Muscle layer of colon (tissue), 2 donors: Measurements from ENCODE around the gene CRB1.

ENCODE experiments used
- H3K27ac ChIP-seq: one replicate; pipeline ENCODE4 v1.7.0; 2013; ENCODE audit warnings: low read depth, mild to moderate bottlenecking, low read length, moderate library complexity
- H3K27me3 ChIP-seq, 2 donors: one replicate each; pipeline ENCODE4 v1.7.0; 2013; ENCODE audit warnings: low read length in 2 of 2, mild to moderate bottlenecking in 2 of 2; ENCODE audit not compliant: insufficient read depth in 2 of 2, control insufficient read depth in 1 of 2
- H3K36me3 ChIP-seq: one replicate; pipeline ENCODE4 v1.7.0; 2013; ENCODE audit warnings: mild to moderate bottlenecking, low read length; ENCODE audit not compliant: insufficient read depth
- H3K4me1 ChIP-seq: one replicate; pipeline ENCODE4 v1.7.0; 2013; ENCODE audit warnings: mild to moderate bottlenecking, low read length; ENCODE audit not compliant: insufficient read depth
- H3K4me3 ChIP-seq, 2 donors: one replicate each; pipeline ENCODE4 v1.7.0; 2013; ENCODE audit warnings: low read length in 2 of 2, low read depth in 1 of 2, mild to moderate bottlenecking in 1 of 2, moderate library complexity in 1 of 2
- H3K9ac ChIP-seq: one replicate; pipeline ENCODE4 v1.7.0; 2013; ENCODE audit warnings: low read length
- H3K9me3 ChIP-seq: one replicate; pipeline ENCODE4 v1.7.0; 2013; ENCODE audit warnings: mild to moderate bottlenecking, low read length
- donor health status: abdominal sarcoma.
- donor health status: Adenocarcinoma of cecum.

The CRB1 gene

GRCh38 chr1:197268012-197268411 is at the start of gene CRB1:
TSS of gene CRB1 (plus strand) at chr1:197268252. CDS start at chr1:197268413, 161 bp downstream.
- no peaks in the 10 kb centered on the region for H3K36me3 ChIP-seq
- H3K27ac ChIP-seq: no peak within 1 kb of the TSS
- H3K4me1 ChIP-seq: no peaks in the 10 kb centered on the region
- no peaks in the 10 kb centered on the region for H3K9me3 ChIP-seq
- H3K4me3 ChIP-seq: no peak within 1 kb of the TSS
- no peak within 1 kb of the TSS for H3K9ac ChIP-seq
- H3K27me3 ChIP-seq: no peaks in the 10 kb centered on the region

- H3K27me3 ChIP-seq: no peaks in the 10 kb centered on the region
- H3K4me3 ChIP-seq: no peak overlapping the region
- no peaks in the 10 kb centered on the region for H3K36me3 ChIP-seq
- no peak overlapping the region for H3K27ac ChIP-seq
- H3K9me3 ChIP-seq: no peaks in the 10 kb centered on the region
- H3K4me1 ChIP-seq: no peaks in the 10 kb centered on the region
- no peak overlapping the region for H3K9ac ChIP-seq
Measured at GRCh38 chr1:197218857-197219256, 49.2 kb upstream of the CRB1 start.

- no peak overlapping the region for H3K27ac ChIP-seq
Measured at GRCh38 chr1:197222025-197222685, 45.9 kb upstream of the CRB1 start.

GRCh38 chr1:197222780-197223179 is 45.3 kb upstream of the CRB1 start:
- H3K27me3 ChIP-seq: no peaks in the 10 kb centered on the region
- H3K36me3 ChIP-seq: no peaks in the 10 kb centered on the region
- H3K9me3 ChIP-seq: no peaks in the 10 kb centered on the region
- H3K9ac ChIP-seq: no peak overlapping the region
- H3K4me3 ChIP-seq: no peak overlapping the region
- H3K4me1 ChIP-seq: no peaks in the 10 kb centered on the region
- no peak overlapping the region for H3K27ac ChIP-seq

More at GRCh38 chr1:197222025-197222685, 45.9 kb upstream of the CRB1 start:
- Histone ChIP-seq H3K36me3 (no peaks in the 10 kb centered on the region), H3K4me1 (no peaks in the 10 kb centered on the region), H3K27me3 (no peaks in the 10 kb centered on the region), H3K4me3 (no peak overlapping the region), H3K9ac (no peak overlapping the region), H3K9me3 (no peaks in the 10 kb centered on the region)

GRCh38 chr1:197224160-197224559 is 43.9 kb upstream of the CRB1 start:
- no peaks in the 10 kb centered on the region for H3K4me1 ChIP-seq
- no peak overlapping the region for H3K27ac ChIP-seq
- no peak overlapping the region for H3K4me3 ChIP-seq
- H3K36me3 ChIP-seq: no peaks in the 10 kb centered on the region
- H3K9me3 ChIP-seq: no peaks in the 10 kb centered on the region
- H3K9ac ChIP-seq: no peak overlapping the region
- no peaks in the 10 kb centered on the region for H3K27me3 ChIP-seq

- H3K9me3 ChIP-seq: no peaks in the 10 kb centered on the region
- no peaks in the 10 kb centered on the region for H3K36me3 ChIP-seq
- no peaks in the 10 kb centered on the region for H3K4me1 ChIP-seq
- no peaks in the 10 kb centered on the region for H3K27me3 ChIP-seq
- H3K9ac ChIP-seq: no peak overlapping the region
- H3K4me3 ChIP-seq: no peak overlapping the region
- H3K27ac ChIP-seq: no peak overlapping the region
Measured at GRCh38 chr1:197225611-197226010, 42.4 kb upstream of the CRB1 start.

- Histone ChIP-seq H3K4me3 (no peak overlapping the region), H3K27me3 (no peaks in the 10 kb centered on the region), H3K4me1 (no peaks in the 10 kb centered on the region), H3K27ac (no peak overlapping the region), H3K36me3 (no peaks in the 10 kb centered on the region), H3K9me3 (no peaks in the 10 kb centered on the region), H3K9ac (no peak overlapping the region)
Measured at GRCh38 chr1:197234581-197234980, 33.5 kb upstream of the CRB1 start.

- Histone ChIP-seq H3K4me3 (no peak overlapping the region), H3K27ac (no peak overlapping the region), H3K9me3 (no peaks in the 10 kb centered on the region), H3K27me3 (no peaks in the 10 kb centered on the region), H3K36me3 (no peaks in the 10 kb centered on the region), H3K9ac (no peak overlapping the region), H3K4me1 (no peaks in the 10 kb centered on the region)
Measured at GRCh38 chr1:197235355-197235754, 32.7 kb upstream of the CRB1 start.

GRCh38 chr1:197247465-197247864 is 20.6 kb upstream of the CRB1 start:
- Histone ChIP-seq H3K36me3 (no peaks in the 10 kb centered on the region), H3K27me3 (no peaks in the 10 kb centered on the region), H3K4me3 (no peak overlapping the region), H3K9ac (no peak overlapping the region), H3K4me1 (no peaks in the 10 kb centered on the region), H3K27ac (no peak overlapping the region), H3K9me3 (no peaks in the 10 kb centered on the region)

GRCh38 chr1:197249324-197249723 is 18.7 kb upstream of the CRB1 start:
- H3K9me3 ChIP-seq: no peaks in the 10 kb centered on the region
- no peaks in the 10 kb centered on the region for H3K27me3 ChIP-seq
- no peak overlapping the region for H3K27ac ChIP-seq
- no peak overlapping the region for H3K9ac ChIP-seq
- H3K4me1 ChIP-seq: no peaks in the 10 kb centered on the region
- H3K4me3 ChIP-seq: no peak overlapping the region
- no peaks in the 10 kb centered on the region for H3K36me3 ChIP-seq

- Histone ChIP-seq H3K27me3 (no peaks in the 10 kb centered on the region), H3K27ac (no peak overlapping the region), H3K9ac (no peak overlapping the region), H3K9me3 (no peaks in the 10 kb centered on the region), H3K4me1 (no peaks in the 10 kb centered on the region), H3K36me3 (no peaks in the 10 kb centered on the region), H3K4me3 (no peak overlapping the region)
Measured at GRCh38 chr1:197250616-197251015, 17.4 kb upstream of the CRB1 start.

GRCh38 chr1:197252973-197253372 is 15.1 kb upstream of the CRB1 start:
- Histone ChIP-seq H3K36me3 (no peaks in the 10 kb centered on the region), H3K9me3 (no peaks in the 10 kb centered on the region), H3K9ac (no peak overlapping the region), H3K4me1 (no peaks in the 10 kb centered on the region), H3K27me3 (no peaks in the 10 kb centered on the region), H3K27ac (no peak overlapping the region), H3K4me3 (no peak overlapping the region)
